ENCODE data around the gene DOCK3.

DNA sequence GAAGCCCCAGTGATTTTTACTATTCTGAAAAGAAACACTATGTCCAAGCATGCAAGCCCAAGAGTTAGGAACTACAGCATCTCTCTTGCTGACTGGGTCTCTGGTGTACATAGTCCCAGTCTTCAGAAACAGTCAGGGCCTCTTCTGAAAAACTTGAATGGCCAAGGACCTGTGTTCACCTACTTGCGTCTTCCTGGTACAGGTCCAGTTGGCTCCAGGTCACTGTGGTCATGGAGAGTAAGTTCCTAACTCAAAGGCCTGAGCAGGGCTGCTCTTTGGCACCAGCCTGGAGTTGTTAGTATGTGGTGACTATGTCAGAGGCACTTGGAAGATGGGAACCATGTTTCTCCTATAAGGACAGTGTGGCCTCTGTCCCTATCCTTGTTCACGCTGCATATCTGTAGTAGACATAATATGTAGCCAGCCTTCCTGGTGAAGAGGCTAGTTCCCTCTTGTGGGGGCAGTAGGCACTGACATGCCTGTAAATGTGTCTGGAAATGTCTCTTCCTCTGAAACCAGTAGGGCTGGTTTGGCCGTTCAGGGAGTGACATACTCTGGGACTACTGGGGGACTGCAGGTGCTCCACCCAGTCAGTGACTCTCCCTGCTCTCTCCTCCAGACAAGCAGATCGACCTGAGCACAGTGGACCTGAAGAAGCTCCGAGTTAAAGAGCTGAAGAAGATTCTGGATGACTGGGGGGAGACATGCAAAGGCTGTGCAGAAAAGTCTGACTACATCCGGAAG, 713.7 kb downstream of the DOCK3 start:
- TF ChIP-seq POLR2AphosphoS5 (IDR thresholded peaks at IDR 0.05): no peak
- TF ChIP-seq, protein P1, sequence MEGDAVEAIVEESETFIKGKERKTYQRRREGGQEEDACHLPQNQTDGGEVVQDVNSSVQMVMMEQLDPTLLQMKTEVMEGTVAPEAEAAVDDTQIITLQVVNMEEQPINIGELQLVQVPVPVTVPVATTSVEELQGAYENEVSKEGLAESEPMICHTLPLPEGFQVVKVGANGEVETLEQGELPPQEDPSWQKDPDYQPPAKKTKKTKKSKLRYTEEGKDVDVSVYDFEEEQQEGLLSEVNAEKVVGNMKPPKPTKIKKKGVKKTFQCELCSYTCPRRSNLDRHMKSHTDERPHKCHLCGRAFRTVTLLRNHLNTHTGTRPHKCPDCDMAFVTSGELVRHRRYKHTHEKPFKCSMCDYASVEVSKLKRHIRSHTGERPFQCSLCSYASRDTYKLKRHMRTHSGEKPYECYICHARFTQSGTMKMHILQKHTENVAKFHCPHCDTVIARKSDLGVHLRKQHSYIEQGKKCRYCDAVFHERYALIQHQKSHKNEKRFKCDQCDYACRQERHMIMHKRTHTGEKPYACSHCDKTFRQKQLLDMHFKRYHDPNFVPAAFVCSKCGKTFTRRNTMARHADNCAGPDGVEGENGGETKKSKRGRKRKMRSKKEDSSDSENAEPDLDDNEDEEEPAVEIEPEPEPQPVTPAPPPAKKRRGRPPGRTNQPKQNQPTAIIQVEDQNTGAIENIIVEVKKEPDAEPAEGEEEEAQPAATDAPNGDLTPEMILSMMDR (IDR thresholded peaks at IDR 0.05 in 8 of 11, conservative IDR thresholded peaks at IDR 0.05 in 3 of 11): no peak

All from spleen (tissue), 7 donors.